Ramos (cell line): ENCODE data around the gene ZNF160.

ENCODE experiments used
- in situ Hi-C: fragments of 300-500 bp; cut with MboI; formaldehyde crosslinking; loops from one replicate; pipeline ENCODE4 v1.14.3; 2022; ENCODE audit warnings: low sequenced_read_pairs; ENCODE audit not compliant: unreplicated experiment

ZNF160 gene

DNA sequence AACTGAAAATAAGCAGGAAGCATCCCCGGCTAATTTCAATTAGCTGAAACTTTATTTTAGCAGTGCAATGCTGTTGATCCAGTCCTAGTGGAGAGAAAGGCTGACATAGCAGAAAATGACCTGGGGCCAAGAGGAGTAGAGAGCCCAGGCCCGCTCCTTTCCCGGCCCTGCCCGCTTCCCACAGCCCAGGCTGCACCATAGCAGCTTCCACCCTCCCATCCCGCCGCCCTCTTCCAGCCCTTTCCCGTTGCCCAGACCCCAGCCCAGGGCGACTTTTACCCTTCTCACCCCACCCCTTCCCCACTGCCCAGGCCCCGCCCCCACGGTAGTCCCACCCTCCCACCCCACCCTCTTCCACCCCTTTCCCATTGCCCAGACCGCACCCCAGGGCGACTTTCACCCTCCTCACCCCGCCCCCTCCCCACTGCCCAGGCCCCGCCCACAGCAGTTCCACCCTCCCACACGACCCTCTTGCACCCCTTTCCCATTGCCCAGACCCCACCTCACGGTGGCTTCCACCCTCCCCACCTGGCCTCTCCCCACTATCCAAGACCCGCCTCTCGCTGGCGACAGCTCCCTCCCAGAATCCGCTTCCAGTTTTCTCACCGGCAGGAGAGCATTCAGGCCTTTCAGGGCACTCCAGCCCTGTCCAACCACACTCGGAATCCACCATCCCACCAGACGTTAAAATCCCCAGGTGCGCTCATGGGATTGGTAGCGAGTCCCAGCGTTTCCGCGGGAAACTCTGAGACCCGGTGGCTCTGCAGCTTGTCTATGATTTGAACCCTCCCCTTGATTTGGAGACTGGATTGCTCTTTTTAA lies 8.3 kb downstream of the ZNF160 start:
- in situ Hi-C loops = no loop called here

DNA sequence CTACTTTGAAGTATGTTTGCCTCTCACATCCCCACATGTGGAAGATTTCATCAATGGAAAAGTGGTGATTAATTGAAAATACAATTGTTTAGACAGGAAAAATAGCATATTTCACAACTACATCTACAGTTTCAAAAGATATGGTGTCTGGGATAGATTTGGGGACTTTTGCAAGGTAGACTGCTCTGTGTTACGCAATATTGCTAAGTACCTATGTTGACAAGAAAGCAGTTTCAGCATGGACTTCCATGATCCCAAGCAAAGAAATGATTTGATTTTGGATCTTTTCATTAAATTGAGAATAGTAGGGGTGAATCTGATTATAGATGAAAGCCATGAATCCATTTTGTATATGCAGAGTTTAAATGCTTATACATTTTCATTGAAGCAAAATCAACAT lies 10.5 kb downstream of the ZNF160 start:
- in situ Hi-C loops = no loop called here

DNA sequence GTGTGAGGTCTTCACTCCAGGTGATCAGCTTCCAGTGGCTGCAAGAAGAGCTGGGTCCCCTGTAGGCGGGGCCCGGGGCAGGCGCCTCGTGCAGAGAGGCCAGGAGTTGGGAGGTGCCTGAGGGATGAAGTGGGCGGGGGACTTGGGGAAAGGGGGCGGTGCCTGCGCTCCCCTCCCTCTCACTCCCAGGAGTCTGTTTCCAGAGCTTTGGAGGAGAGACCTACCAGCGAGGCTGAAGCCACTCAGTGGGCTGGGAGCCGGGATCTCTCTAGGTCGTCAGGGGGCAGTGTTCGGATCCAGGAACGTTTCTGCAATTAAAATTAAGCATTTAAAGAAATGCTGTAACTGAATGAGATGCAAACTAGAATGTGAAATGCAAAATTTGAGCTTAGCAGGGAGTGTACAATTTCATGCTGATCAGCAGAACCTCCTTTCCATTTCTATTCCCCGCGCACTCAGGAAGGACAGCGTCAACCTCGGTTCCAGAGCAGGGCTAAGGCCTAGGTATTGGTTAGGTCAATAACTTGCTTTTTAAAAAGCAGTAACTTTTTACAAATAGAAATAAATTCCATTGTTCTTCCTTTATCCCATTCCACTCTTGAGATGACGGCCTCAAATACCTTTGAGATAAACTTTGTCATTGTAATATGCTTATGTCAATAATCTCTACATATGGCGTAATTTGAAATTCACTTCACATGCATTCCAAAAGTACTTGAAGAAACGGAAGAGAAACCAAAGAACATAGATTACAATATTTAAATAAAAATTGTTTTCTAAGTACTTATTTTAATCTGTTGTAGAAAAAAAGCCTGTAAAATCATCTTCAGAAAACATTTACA lies 11.6 kb downstream of the ZNF160 start:
- in situ Hi-C loops = no loop called here

DNA sequence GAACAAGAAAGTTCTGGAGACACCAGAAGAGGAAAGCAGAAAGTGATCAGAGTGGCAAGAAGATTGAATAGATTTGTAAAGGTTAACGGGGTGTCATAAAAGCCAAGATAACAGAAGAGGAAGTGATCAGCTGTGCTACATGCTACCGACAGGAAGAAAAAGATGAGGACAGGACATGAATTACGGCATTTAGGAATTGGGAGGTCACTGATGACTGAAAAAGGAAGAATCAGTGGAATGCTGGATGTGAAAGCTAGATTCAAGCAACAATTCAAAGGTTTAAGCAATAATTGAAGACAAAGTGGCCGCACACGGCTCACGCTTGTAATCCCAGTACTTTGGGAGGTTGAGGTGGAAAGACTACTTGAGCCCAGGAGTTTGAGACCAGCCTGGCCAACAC lies 15.1 kb downstream of the ZNF160 start:
- in situ Hi-C loops = no loop called here

DNA sequence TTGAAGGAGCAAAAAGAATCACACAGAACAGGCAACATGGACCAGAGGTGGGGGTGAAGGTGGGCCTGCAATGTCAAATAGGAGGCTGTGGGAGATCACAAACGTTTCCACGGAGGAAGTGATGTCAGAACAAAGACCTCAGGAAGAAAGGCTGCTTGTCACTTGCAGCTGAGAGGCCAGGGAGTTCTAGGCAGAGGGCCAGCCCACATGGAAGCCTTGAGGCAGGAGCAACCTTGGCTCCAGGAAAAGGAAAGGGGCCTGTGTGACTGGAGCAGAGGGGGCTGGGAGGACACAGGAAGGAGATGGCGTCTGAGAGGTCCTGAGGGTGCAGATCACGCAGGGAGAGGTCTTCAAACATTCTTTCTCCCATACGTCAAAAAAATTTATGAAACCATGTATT lies 16.3 kb downstream of the ZNF160 start:
- in situ Hi-C loops = no loop called here

DNA sequence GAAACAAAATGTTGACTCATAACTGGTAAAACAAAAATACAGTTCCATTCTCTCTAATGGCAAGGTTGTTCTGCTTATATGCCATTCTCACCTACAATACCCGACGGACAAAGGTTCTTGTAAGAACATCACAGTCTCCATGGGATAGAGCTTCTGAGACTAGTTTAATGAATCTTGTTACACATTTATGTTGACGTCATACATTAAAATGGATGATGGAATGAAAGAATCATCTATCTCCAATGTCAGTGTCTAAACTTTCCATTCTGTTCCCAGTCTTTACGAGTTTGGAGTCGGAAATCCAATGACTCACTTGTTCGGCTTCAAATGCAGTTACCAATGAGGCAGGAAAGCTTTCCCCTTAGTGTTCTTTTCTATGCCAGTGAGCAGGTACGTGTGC lies 17.7 kb downstream of the ZNF160 start:
- in situ Hi-C loops = no loop called here

DNA sequence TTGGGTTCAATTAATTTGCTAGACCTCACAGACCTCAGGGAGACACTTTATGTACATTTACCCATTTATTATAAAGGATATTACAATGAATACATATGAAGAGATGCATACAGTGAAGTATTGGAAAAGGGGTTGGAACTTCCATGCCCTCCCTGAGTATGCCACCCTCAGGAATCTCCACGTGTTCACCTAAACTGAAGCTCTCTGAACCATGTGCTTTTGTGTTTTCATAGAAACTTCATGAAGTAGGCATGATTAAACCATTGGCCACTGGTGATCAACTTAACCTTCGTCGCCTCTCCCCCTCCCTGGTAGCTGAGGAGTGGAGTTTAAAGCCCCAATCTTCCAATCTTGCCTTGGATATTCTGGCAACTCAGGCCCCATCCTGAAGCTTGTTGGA lies 20.3 kb downstream of the ZNF160 start:
- in situ Hi-C loops = no loop called here

DNA sequence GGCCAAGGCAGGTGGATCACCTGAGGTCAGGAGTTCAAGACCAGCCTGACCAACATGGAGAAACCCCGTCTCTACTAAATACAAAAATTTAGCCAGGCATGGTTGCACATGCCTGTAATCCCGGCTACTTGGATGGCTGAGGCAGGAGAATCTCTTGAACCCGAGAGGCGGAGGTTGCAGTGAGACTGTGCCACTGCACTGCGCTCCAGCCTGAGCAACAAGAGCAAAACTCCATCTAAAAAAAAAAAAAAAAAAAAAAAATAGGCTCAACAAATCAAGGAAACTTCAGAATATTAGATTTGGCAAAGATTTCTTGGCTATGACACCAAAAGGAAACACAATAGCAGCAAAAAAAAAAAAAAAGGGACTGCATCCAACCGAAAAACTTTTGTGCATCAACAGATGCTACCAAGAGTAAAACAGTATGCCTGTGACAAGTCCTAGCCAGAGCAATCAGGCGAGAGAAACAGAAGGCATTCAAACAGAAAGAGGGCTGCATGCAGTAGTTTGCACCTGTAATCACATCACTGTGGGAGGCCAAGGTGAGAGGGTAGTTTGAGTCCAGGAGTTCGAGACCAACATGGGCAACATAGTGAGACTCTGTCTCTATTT lies 23.8 kb downstream of the ZNF160 start:
- in situ Hi-C loops = no loop called here

DNA sequence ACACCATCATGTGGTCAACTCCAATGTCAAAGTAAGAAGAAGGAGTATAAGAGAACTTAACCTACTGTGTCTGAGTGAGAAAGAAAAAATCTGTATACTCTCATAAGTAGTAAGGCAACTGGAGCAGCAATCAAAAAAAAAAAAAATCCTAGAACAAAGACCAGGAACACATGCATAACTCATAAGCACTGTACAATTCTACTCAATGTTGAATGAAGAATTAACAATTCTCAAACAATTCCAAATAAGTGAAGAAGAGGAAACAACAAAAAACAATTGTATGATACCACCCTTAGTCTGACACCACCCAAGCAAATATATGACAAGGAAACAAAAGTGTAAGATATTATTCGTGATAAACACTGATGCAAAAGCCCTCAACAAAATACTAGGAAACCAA lies 24.6 kb downstream of the ZNF160 start:
- in situ Hi-C loops = no loop called here

DNA sequence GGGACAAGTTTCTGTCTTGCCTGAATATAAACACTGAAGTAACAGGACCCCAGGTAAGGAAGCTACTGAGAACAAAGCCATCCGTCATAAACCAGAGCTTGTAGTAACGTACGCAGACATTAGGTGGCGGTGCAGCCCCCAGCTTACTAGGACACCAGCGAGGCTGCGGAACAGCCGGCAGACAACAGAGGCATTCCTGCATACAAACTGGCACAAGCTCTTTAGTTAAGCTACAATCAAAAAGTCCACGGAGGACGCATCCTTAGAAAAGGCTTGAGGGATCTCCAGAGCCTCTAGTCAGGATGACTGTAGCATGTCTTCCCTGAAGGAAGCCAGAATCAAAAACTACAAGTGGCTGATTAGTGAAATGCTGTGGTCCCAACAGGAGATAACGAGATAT lies 26.2 kb downstream of the ZNF160 start:
- in situ Hi-C loops = no loop called here

DNA sequence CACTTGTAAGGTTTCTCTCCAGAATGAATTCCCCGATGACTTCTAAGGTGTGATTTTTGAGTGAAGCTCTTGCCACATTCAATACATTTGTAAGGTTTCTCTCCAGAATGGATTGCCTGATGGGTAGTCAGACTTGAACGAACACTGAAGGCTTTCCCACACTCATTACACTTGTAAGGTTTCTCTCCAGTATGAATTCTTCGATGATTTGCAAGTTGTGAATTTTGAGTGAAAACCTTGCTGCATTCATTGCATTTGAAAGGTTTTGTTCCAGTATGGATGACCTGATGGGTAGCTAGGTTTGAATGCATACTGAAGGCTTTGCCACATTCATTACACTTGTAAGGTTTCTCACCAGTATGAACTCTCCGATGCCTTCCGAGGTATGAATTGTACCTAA lies 34.4 kb downstream of the ZNF160 start:
- in situ Hi-C loops = no loop called here

DNA sequence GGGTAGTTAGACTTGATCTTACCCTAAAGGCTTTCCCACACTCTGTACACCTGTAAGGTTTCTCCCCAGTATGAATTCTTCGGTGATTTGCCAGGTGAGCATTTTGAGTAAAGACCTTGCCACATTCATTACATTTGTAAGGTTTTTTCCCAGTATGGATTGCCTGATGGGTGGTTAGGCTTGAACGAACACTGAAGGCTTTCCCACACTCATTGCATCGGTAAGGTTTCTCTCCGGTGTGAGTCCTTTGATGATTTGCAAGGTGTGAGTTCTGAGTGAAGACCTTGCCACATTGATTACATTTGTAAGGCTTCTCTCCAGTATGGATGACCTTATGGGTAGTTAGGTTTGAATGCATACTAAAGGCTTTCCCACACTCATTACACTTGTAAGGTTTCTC lies 35.0 kb downstream of the ZNF160 start:
- in situ Hi-C loops = no loop called here

DNA sequence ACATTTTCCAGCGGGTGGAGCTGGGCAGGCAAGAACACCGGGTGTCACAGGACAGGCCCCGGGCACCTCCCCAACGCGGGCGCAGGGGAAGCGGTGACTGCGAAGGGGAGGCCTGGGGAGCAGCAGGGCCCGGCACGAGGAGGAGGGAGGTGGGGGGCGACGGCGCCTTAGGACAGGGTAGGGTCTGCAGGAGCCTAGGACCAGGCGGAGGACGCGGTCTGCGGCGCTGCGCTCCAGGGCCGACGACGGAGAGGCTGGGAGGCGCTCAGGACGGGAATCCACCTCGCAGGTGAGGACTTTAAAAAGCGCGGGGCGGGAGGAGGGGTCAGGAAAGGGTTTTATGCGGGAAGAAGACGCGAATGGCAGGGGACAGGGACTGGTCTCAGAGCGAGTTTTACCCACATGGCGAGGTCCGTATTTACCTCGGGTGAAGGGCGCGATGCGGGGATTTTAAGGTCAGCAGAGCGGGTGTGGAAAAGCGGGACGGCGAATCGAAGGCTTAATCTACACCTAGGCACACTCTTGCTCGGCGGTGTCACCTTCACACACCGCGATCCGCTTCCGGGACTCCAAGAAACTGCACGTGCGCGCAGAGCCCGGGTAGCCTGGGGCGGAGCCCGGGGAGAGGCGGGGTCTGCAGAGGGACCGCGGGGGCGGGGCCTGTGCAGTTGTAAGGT lies 45.2 kb downstream of the ZNF160 start:
- in situ Hi-C loops = no loop called here

DNA sequence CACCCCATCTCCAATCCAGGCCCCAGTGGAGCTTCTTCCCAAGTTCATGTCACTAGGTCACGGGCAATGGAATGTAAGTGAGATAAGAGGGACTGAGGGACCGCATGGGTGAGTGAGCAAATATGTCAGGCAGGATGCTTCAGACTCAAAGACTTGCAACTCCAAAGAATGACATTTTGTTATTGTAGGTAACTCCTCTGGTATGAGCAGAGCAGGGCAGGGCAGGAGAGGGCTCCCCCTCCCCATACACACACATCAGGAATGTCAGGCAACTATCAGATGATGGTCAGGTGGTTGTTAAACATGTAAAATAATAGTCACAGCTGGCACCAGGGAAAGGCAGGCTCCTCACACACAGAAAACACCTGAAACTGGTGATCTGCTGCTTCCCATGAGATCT lies 48.1 kb downstream of the ZNF160 start:
- in situ Hi-C loops = no loop called here

DNA sequence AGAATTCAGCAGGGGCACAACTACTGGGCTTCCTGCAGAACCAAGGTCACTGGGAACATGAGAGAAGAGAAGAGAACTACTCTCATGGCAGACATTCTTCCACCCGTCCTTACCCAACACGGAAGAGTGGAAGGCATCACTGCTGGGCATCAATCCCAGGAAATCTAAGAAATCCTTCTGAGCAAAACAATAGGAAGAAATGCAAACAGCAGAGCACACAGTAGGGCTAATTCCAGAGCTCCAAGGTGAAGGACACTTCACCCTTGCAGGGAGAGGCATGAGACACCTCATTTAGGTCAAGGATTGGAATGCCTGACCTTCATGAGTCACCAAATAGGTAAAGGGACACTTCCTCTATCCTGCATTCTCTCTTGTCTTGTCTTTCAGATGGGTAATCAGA lies 55.8 kb downstream of the ZNF160 start:
- in situ Hi-C loops = no loop called here

DNA sequence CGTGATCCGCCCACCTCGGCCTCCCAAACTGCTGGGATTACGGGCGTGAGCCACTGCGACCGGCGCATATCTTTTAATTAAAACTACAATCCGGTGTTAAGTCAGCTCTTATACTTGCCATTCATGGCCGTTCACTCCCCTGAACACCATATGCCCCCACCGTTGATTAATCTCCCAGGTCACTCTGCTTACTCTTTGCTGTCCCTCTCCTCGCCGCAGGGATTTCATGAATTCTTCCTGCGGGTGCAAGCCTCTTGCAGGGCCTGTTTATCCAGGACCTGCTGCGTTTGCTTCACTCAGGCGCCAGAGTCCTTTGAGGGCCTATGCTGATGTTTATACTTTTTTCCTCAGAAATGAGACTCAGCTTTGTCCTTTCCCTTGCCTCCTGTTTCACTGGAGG lies 57.7 kb downstream of the ZNF160 start:
- in situ Hi-C loops = no loop called here

DNA sequence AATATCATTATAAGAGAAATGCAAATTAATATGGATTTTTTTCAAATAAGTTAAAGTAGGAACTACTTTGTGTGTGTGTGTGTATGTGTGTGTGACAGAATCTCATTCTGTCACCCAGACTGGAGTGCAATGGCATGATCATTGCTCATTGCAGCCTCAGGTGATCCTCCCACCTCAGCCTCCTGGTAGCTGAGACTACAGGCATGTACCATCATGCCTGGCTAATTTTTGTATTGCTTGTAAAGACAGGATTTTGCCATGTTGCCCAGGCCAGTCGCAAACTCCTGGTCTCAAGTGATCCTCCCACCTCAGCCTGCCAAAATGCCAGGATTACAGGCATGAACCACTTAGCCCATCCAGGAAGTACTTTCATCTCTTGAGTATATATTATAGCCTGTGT lies 61.9 kb downstream of the ZNF160 start:
- in situ Hi-C loops = no loop called here

DNA sequence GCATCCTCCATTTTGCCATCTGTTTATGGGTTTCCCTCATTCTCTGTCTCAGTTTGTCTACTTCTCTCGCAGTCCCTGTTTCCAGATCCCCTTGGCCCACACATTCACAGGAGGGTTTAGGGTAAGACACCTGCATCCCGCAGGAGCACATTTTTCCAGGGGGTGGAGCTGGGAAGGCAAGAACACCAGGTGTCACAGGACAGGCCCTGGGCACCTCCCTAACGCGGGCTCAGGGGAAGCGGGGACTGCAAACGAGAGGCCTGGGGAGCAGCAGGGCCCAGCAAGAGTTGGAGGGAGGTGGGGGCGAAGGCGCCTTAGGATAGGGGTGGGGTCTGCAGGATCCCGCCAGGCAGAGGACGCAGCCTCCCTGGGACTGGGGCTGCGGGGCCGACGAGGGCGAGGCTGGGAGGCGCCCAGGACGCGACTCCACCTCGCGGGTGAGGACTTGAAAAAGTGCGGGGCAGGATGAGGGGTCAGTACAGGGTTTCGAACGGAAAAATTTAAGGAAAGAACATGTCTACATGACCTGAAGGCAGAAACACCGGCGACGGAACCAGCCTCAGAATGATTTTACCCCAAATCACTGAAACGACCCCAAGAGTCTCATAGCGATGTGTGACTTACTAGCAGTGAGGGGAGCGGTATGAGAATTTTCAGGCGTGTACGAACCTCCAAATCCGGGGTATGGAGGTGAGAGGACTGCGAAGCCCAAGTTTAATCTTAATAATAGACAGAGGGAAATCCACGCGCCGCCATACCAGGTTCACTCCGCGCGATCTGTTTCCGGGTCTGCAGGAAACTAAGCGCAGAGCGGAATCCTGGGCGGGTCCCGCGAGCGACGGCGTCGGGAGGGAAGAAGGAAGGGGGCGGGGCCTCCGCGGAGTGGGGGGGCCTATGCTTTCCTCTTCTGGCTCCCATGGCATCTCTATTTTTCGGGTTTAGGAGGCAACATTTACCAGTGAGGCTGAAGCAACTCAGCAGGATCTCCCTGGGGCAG lies 65.8 kb downstream of the ZNF160 start:
- in situ Hi-C loops = no loop called here

DNA sequence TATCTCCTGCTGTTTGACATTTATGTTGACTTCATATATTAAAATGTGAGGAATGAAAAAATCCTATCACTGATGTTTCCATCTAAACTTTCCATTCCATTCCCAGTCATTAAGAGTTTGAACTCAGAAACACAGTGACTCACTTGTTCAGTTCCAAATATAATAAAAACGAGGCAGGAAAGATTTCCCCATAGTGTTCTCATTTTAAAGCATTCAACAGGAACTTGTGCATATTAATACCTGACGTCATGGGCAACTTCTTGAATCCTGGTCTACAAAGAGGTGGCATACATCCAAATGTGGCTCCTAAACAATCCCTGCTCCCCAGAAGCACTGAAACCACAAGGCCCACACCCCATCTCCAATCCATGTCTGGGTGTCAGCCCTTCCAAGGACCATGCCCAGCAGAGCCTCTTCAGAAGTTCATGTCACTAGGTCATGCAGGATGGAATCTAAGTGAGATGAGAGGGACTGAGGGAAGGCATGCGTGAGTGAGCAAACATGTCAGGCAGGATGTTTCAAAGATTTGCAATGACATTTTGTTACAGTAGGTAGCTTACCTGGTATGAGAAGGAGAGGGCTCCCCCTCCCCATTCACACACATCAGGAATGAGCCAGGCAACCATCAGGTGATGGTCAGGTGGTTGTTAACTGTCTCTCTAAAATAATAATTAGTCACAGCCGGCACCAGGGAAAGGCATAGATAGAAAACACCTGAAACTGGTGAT lies 68.1 kb downstream of the ZNF160 start:
- in situ Hi-C loops = no loop called here
